ENCODE results near the gene TUBA8.

Gene TUBA8

GRCh38 chr22:18109410-18110193, 1.0 kb upstream of the TUBA8 start:
- no peak for DNase-seq (ENCODE audit: low read depth)
- Histone ChIP-seq H3K9me3 (ENCODE audit: control insufficient read depth, low read length) (no peaks in the 10 kb centered on the region), H3K36me3 (ENCODE audit: control insufficient read depth, insufficient read depth, low read length, severe bottlenecking) (no peaks in the 10 kb centered on the region), H3K4me3 (ENCODE audit: low read length) (peak overlapping the region; percentile 79), H3K4me1 (ENCODE audit: control insufficient read depth, insufficient read depth, low read length) (peaks cover 20% of the 10 kb centered on the region), H3K9ac (ENCODE audit: low read length) (peak overlapping the region; percentile 53), H3K27me3 (replicated peaks; ENCODE audit: control insufficient read depth, insufficient read depth, low read length) (no peaks in the 10 kb centered on the region)

GRCh38 chr22:18110954-18111758, 547 bp downstream of the TUBA8 start:
- Histone ChIP-seq H3K9me3 (ENCODE audit: control insufficient read depth, low read length) (no peaks in the 10 kb centered on the region), H3K4me3 (ENCODE audit: low read length) (peak overlapping the region; percentile 79), H3K27me3 (replicated peaks; ENCODE audit: control insufficient read depth, insufficient read depth, low read length) (no peaks in the 10 kb centered on the region)

GRCh38 chr22:18111759-18112330, 1.2 kb downstream of the TUBA8 start:
- Histone ChIP-seq H3K4me3 (ENCODE audit: low read length) (peak overlapping the region; percentile 79), H3K36me3 (ENCODE audit: control insufficient read depth, insufficient read depth, low read length, severe bottlenecking) (no peaks in the 10 kb centered on the region), H3K9me3 (ENCODE audit: control insufficient read depth, low read length) (no peaks in the 10 kb centered on the region), H3K4me1 (ENCODE audit: control insufficient read depth, insufficient read depth, low read length) (peaks cover 18% of the 10 kb centered on the region), H3K9ac (ENCODE audit: low read length) (peak overlapping the region; percentile 71), H3K27me3 (replicated peaks; ENCODE audit: control insufficient read depth, insufficient read depth, low read length) (no peaks in the 10 kb centered on the region)
- DNase-seq (ENCODE audit: low read depth) = no peak

More at GRCh38 chr22:18110954-18111758, 547 bp downstream of the TUBA8 start:
- Histone ChIP-seq H3K4me1 (ENCODE audit: control insufficient read depth, insufficient read depth, low read length) (peaks cover 18% of the 10 kb centered on the region), H3K36me3 (ENCODE audit: control insufficient read depth, insufficient read depth, low read length, severe bottlenecking) (no peaks in the 10 kb centered on the region), H3K9ac (ENCODE audit: low read length) (peak overlapping the region; percentile 71)
- no peak for DNase-seq (ENCODE audit: low read depth)

- no peaks in the 10 kb centered on the region for H3K27me3 ChIP-seq (replicated peaks; ENCODE audit: control insufficient read depth, insufficient read depth, low read length)
- H3K9me3 ChIP-seq (ENCODE audit: control insufficient read depth, low read length) = no peaks in the 10 kb centered on the region
- peaks cover 18% of the 10 kb centered on the region for H3K4me1 ChIP-seq (ENCODE audit: control insufficient read depth, insufficient read depth, low read length)
- H3K36me3 ChIP-seq (ENCODE audit: control insufficient read depth, insufficient read depth, low read length, severe bottlenecking) = no peaks in the 10 kb centered on the region
- no peak overlapping the region for H3K4me3 ChIP-seq (ENCODE audit: low read length)
- H3K9ac ChIP-seq (ENCODE audit: low read length) = no peak overlapping the region
- DNase-seq (ENCODE audit: low read depth) = no peak
Observed at GRCh38 chr22:18112440-18112839, 1.8 kb downstream of the TUBA8 start.

- Histone ChIP-seq H3K4me3 (ENCODE audit: low read length) (no peak overlapping the region), H3K4me1 (ENCODE audit: control insufficient read depth, insufficient read depth, low read length) (peaks cover 18% of the 10 kb centered on the region), H3K9ac (ENCODE audit: low read length) (no peak overlapping the region), H3K27me3 (replicated peaks; ENCODE audit: control insufficient read depth, insufficient read depth, low read length) (no peaks in the 10 kb centered on the region), H3K36me3 (ENCODE audit: control insufficient read depth, insufficient read depth, low read length, severe bottlenecking) (no peaks in the 10 kb centered on the region), H3K9me3 (ENCODE audit: control insufficient read depth, low read length) (no peaks in the 10 kb centered on the region)
- DNase-seq (ENCODE audit: low read depth) = no peak
Observed at GRCh38 chr22:18113680-18114394, 3.2 kb downstream of the TUBA8 start.

GRCh38 chr22:18114495-18114894, 3.9 kb downstream of the TUBA8 start:
- peaks cover 18% of the 10 kb centered on the region for H3K4me1 ChIP-seq (ENCODE audit: control insufficient read depth, insufficient read depth, low read length)
- no peaks in the 10 kb centered on the region for H3K36me3 ChIP-seq (ENCODE audit: control insufficient read depth, insufficient read depth, low read length, severe bottlenecking)
- H3K27me3 ChIP-seq (replicated peaks; ENCODE audit: control insufficient read depth, insufficient read depth, low read length) = no peaks in the 10 kb centered on the region
- no peak for DNase-seq (ENCODE audit: low read depth)
- H3K9ac ChIP-seq (ENCODE audit: low read length) = no peak overlapping the region
- H3K4me3 ChIP-seq (ENCODE audit: low read length) = no peak overlapping the region
- no peaks in the 10 kb centered on the region for H3K9me3 ChIP-seq (ENCODE audit: control insufficient read depth, low read length)

GRCh38 chr22:18114976-18115652, 4.5 kb downstream of the TUBA8 start:
- Histone ChIP-seq H3K9me3 (ENCODE audit: control insufficient read depth, low read length) (no peaks in the 10 kb centered on the region), H3K27me3 (replicated peaks; ENCODE audit: control insufficient read depth, insufficient read depth, low read length) (no peaks in the 10 kb centered on the region), H3K9ac (ENCODE audit: low read length) (no peak overlapping the region), H3K4me3 (ENCODE audit: low read length) (no peak overlapping the region), H3K36me3 (ENCODE audit: control insufficient read depth, insufficient read depth, low read length, severe bottlenecking) (no peaks in the 10 kb centered on the region), H3K4me1 (ENCODE audit: control insufficient read depth, insufficient read depth, low read length) (peaks cover 14% of the 10 kb centered on the region)
- DNase-seq (ENCODE audit: low read depth) = no peak

- no peak overlapping the region for H3K4me3 ChIP-seq (ENCODE audit: low read length)
- no peak for DNase-seq (ENCODE audit: low read depth)
- no peaks in the 10 kb centered on the region for H3K9me3 ChIP-seq (ENCODE audit: control insufficient read depth, low read length)
- no peak overlapping the region for H3K9ac ChIP-seq (ENCODE audit: low read length)
- no peaks in the 10 kb centered on the region for H3K27me3 ChIP-seq (replicated peaks; ENCODE audit: control insufficient read depth, insufficient read depth, low read length)
- H3K36me3 ChIP-seq (ENCODE audit: control insufficient read depth, insufficient read depth, low read length, severe bottlenecking) = no peaks in the 10 kb centered on the region
- peaks cover 10% of the 10 kb centered on the region for H3K4me1 ChIP-seq (ENCODE audit: control insufficient read depth, insufficient read depth, low read length)
Observed at GRCh38 chr22:18115906-18116371, 5.3 kb downstream of the TUBA8 start.

- Histone ChIP-seq H3K4me1 (ENCODE audit: control insufficient read depth, insufficient read depth, low read length) (peaks cover 3% of the 10 kb centered on the region), H3K27me3 (replicated peaks; ENCODE audit: control insufficient read depth, insufficient read depth, low read length) (no peaks in the 10 kb centered on the region), H3K4me3 (ENCODE audit: low read length) (no peak overlapping the region), H3K9me3 (ENCODE audit: control insufficient read depth, low read length) (no peaks in the 10 kb centered on the region), H3K9ac (ENCODE audit: low read length) (no peak overlapping the region), H3K36me3 (ENCODE audit: control insufficient read depth, insufficient read depth, low read length, severe bottlenecking) (no peaks in the 10 kb centered on the region)
- no peak for DNase-seq (ENCODE audit: low read depth)
Observed at GRCh38 chr22:18116634-18117033, 6.0 kb downstream of the TUBA8 start.

GRCh38 chr22:18118345-18118915, 7.8 kb downstream of the TUBA8 start:
- no peaks in the 10 kb centered on the region for H3K9me3 ChIP-seq (ENCODE audit: control insufficient read depth, low read length)
- no peak overlapping the region for H3K4me3 ChIP-seq (ENCODE audit: low read length)
- no peaks in the 10 kb centered on the region for H3K4me1 ChIP-seq (ENCODE audit: control insufficient read depth, insufficient read depth, low read length)
- no peak for DNase-seq (ENCODE audit: low read depth)
- no peak overlapping the region for H3K9ac ChIP-seq (ENCODE audit: low read length)
- H3K36me3 ChIP-seq (ENCODE audit: control insufficient read depth, insufficient read depth, low read length, severe bottlenecking) = no peaks in the 10 kb centered on the region
- no peaks in the 10 kb centered on the region for H3K27me3 ChIP-seq (replicated peaks; ENCODE audit: control insufficient read depth, insufficient read depth, low read length)
